MM.1S (cell line): ENCODE measurements around the gene CHDH.

ENCODE experiments used
- EZH2 ChIP-seq: fragments of 300-600 bp; sonication (generic); optimal IDR thresholded peaks from 2 replicates; pipeline ENCODE3; 2017; ENCODE audit warnings: low read depth, mild to moderate bottlenecking, antibody characterized with exemption, low read length, mixed read lengths
- TF ChIP-seq, protein P1 (sequence below): fragments of 300-600 bp; sonication (generic); IDR thresholded peaks from 2 replicates; pipeline ENCODE4 v1.5.1; 2016; ENCODE audit warnings: antibody characterized with exemption, low read length, mixed read lengths

DNA sequence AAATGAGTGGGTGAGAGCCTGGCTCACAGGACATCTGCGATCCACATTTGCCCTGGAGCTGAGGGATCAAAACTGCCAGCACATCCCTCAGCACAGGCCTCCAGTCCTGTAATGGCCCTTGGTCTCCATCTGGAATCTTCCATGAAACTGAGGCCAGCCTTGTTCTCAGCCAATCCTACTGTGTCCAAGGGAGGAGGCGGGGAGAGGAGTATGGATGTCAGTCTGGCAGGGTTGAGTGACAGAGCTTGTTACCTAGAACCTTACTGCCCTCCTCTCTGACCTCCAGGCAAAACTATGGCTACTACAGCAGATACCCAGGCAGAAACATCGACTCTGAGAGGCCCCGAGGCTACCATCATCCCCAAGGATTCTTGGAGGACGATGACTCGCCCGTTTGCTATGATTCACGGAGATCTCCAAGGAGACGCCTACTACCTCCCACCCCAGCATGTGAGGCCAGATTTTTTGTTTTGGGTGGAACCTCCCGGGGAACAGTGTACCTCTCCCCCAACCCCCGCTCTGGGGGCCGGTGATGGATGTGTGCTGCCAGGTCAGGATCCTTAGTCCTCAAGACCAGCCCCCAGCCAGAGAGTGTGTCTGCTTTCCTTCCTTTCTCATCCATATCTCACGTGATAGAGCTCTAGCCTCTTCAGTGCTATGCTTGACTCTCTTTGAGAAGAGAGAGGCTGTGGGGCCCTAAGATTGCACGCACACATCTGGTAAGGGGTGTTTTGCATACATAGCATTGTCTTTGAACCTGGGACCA is 41.3 kb downstream of the CHDH start:
- TF ChIP-seq, protein P1, sequence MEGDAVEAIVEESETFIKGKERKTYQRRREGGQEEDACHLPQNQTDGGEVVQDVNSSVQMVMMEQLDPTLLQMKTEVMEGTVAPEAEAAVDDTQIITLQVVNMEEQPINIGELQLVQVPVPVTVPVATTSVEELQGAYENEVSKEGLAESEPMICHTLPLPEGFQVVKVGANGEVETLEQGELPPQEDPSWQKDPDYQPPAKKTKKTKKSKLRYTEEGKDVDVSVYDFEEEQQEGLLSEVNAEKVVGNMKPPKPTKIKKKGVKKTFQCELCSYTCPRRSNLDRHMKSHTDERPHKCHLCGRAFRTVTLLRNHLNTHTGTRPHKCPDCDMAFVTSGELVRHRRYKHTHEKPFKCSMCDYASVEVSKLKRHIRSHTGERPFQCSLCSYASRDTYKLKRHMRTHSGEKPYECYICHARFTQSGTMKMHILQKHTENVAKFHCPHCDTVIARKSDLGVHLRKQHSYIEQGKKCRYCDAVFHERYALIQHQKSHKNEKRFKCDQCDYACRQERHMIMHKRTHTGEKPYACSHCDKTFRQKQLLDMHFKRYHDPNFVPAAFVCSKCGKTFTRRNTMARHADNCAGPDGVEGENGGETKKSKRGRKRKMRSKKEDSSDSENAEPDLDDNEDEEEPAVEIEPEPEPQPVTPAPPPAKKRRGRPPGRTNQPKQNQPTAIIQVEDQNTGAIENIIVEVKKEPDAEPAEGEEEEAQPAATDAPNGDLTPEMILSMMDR = no peak
- no peak for TF ChIP-seq EZH2
